Mesodermal cell (in vitro differentiated cells): ENCODE measurements around the gene ADAMTS6.

Experiments used
- H3K27ac ChIP-seq: 2 replicates; pipeline ENCODE4 v1.7.0; 2013; ENCODE audit warnings: mild to moderate bottlenecking, low read depth, low read length, moderate library complexity; ENCODE audit not compliant: severe bottlenecking
- H3K36me3 ChIP-seq: 2 replicates; pipeline ENCODE4 v1.7.1; 2013; ENCODE audit warnings: mild to moderate bottlenecking, low read length, moderate library complexity; ENCODE audit not compliant: control insufficient read depth, insufficient read depth
- H3K4me1 ChIP-seq: one replicate; pipeline ENCODE4 v1.7.1; 2013; ENCODE audit warnings: mild to moderate bottlenecking, low read length; ENCODE audit not compliant: insufficient read depth, control insufficient read depth, poor library complexity, severe bottlenecking
- H3K4me3 ChIP-seq: 2 replicates; pipeline ENCODE4 v1.7.0; 2013; ENCODE audit warnings: low read length, control low read depth, mild to moderate bottlenecking; ENCODE audit not compliant: insufficient read depth, poor library complexity, severe bottlenecking; ENCODE audit errors: extremely low read depth
- H3K9me3 ChIP-seq: 2 replicates; pipeline ENCODE4 v1.7.1; 2013; ENCODE audit warnings: mild to moderate bottlenecking, low read length, moderate library complexity; ENCODE audit not compliant: control insufficient read depth
- WGBS, 2 experiments: methylation state at CpG; one replicate each; pipeline ENCODE4 v1.1.5; 2013; ENCODE audit warnings: missing lambda C conversion rate in 2 of 2; ENCODE audit not compliant: insufficient coverage in 2 of 2; 5-methylcytosine and 5-hydroxymethylcytosine counted together

The ADAMTS6 gene

DNA sequence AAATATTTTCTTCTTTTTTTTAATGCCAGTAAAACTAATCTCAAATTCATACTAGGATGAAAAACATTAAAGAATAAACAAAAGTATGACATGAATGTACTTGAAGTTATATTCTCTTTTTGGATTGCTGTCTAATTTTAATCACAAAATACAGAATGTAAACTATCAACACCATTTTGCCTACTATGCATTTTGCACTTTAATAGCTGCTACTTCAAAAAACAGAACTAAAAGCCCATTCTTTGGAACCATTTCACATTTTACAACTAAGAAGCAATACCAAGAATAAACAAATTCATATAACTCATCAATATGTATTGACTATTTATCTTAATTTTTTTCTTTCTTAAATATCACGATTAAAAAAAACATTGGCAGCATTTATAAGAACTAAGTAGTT is 58.1 kb downstream of the ADAMTS6 start:
- Histone ChIP-seq H3K36me3 (peaks cover 8% of the 10 kb centered on the region), H3K4me3 (no peak overlapping the region), H3K27ac (no peak overlapping the region), H3K9me3 (peaks cover 5% of the 10 kb centered on the region), H3K4me1 (no peaks in the 10 kb centered on the region)
- no CpG with 5 or more reads among the region's 1 CpG for WGBS, 2 experiments

DNA sequence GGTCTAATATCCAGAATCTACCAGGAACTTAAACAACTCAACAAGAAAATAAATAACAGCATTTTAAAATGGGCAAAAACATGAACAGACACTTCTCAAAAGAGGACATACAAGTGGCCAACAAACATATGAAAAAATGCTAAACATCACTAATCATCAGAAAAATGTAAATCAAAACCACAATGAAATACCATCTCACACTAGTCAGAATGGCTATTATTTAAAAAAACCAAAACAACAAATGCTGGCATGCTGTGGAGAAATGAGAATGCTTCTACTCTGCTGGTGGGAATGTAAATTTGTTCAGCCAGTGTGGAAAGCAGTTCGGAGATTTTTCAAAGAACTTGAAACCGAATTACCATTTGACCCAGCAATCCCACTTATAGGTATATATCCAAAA is 63.1 kb downstream of the ADAMTS6 start:
- 67% methylated on average over 1 of the region's 2 CpGs; no CpG with 5 or more reads in 1 of the 2 experiments for WGBS, 2 experiments
- peaks cover 3% of the 10 kb centered on the region for H3K4me1 ChIP-seq
- H3K36me3 ChIP-seq: peaks cover 8% of the 10 kb centered on the region
- no peak overlapping the region for H3K27ac ChIP-seq
- no peak overlapping the region for H3K4me3 ChIP-seq
- H3K9me3 ChIP-seq: peaks cover 9% of the 10 kb centered on the region

DNA sequence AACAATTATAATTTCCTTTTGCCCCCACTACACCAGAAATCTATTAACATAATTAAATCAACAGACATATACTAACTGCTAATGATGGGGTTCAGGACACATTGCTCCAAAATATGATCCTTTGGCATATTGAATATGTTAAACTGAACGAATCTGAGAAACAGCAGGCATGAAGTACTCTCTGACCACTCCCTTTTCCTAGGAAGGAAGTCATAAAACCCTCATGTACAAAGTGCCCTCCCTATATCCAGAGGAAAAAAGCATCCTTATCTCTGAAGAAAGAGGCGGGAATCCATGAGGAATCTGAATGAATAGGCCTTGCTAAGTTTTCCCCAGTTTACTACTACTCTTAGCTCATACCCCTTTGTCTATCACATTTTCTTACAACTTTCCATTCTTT is 67.9 kb downstream of the ADAMTS6 start:
- no peak overlapping the region for H3K27ac ChIP-seq
- H3K36me3 ChIP-seq: no peaks in the 10 kb centered on the region
- no CpG with 5 or more reads among the region's 2 CpGs for WGBS, 2 experiments
- peaks cover 4% of the 10 kb centered on the region for H3K9me3 ChIP-seq
- H3K4me1 ChIP-seq: peaks cover 3% of the 10 kb centered on the region
- H3K4me3 ChIP-seq: no peak overlapping the region

DNA sequence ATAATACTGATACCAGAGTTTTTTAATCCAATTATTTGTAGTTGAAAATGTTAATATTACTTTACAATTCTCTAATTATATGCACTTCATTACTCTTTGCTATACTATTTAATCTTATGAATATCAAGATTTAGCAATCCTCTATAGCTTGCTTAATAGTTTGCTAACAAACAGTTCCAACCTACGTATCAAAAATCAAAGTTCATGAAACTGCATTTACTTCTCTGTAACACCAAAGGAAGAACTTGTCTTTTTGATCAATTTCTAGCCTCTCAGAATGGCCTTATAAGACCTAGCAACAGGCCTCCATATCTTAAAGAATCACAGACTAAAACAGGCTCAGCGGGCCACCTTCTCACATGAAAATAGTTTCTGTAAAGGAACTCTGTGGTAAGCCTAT is 68.9 kb downstream of the ADAMTS6 start:
- peaks cover 4% of the 10 kb centered on the region for H3K9me3 ChIP-seq
- H3K36me3 ChIP-seq: no peaks in the 10 kb centered on the region
- H3K27ac ChIP-seq: no peak overlapping the region
- H3K4me1 ChIP-seq: peaks cover 3% of the 10 kb centered on the region
- H3K4me3 ChIP-seq: no peak overlapping the region
- 100% methylated on average over 1 of the region's 2 CpGs; no CpG with 5 or more reads in 1 of the 2 experiments for WGBS, 2 experiments

DNA sequence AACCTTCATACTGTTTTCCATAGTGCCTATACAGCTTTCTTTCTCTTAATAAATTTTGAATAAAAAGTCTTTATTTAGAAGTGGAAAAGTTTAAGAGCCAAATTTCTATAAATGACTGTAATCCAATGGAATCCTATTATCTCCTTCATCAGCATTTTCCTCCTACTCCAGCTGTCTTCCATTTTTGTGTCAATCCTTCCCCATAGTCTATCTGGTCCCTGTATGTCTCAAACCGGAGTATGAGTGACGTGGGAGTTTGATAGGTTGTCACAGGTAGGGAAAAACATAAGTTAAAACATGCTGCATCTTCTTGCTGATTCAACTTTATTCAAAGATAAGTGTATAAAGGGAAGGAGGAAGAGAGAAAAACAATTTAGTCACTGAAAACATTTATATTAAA is 70.4 kb downstream of the ADAMTS6 start:
- H3K36me3 ChIP-seq: no peaks in the 10 kb centered on the region
- H3K4me1 ChIP-seq: peaks cover 3% of the 10 kb centered on the region
- no peaks in the 10 kb centered on the region for H3K9me3 ChIP-seq
- no CpG with 5 or more reads among the region's 2 CpGs for WGBS, 2 experiments
- no peak overlapping the region for H3K27ac ChIP-seq
- H3K4me3 ChIP-seq: no peak overlapping the region

DNA sequence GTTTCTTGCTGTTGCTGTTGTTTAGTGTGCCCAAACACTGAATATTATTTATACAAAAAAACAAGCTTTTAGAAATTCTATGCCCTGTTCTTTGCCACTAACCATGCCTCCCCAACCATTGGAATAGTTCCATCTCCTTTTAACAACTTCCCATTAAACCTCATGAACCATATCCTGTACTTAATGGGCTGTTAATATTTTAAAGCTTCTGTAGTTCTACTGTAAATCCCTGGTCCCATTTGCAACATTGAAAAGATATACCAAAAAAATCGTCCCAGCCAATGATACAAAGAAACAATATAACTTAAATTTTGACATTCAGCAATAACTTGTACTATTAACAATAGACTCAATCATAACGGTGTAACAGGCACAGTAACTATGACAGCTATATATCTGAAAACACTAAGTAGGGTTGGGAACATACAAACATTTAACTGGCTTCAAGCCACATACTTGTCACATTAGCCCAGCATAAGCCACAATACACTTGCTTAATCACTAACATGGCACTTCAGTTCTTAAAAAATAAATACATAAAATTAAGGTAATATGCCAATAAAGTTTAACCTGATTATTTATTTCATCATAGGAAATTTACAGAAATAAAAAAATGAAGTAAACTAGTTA is 86.1 kb downstream of the ADAMTS6 start:
- Histone ChIP-seq H3K27ac (no peak overlapping the region), H3K36me3 (no peaks in the 10 kb centered on the region), H3K9me3 (no peaks in the 10 kb centered on the region), H3K4me3 (no peak overlapping the region), H3K4me1 (no peaks in the 10 kb centered on the region)
- WGBS, 2 experiments: 80% methylated on average over 2 of the region's 2 CpGs; no CpG with 5 or more reads in 1 of the 2 experiments

DNA sequence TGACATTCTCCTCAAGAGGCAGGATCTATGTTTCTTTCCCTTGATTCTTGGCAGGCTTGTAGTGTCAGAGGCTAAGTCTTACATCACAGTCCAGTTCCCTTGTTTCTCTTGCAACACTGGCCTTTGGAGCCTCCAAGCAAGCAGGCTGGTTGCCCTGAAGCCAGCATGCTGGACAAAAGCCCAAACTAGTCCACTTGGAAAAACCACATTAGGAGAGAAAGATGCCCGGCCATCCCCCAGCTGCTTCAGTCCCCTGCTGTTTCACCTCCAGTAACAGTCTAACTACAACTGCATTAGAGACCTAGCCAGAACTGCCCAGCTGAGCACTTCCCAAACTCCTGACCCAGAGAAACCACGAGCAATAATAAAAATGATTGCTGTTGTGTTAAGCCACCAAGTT is 87.6 kb downstream of the ADAMTS6 start:
- H3K27ac ChIP-seq: no peak overlapping the region
- no peaks in the 10 kb centered on the region for H3K4me1 ChIP-seq
- no peaks in the 10 kb centered on the region for H3K36me3 ChIP-seq
- no peaks in the 10 kb centered on the region for H3K9me3 ChIP-seq
- 100% methylated on average over 1 of the region's 2 CpGs for WGBS, 2 experiments
- no peak overlapping the region for H3K4me3 ChIP-seq

DNA sequence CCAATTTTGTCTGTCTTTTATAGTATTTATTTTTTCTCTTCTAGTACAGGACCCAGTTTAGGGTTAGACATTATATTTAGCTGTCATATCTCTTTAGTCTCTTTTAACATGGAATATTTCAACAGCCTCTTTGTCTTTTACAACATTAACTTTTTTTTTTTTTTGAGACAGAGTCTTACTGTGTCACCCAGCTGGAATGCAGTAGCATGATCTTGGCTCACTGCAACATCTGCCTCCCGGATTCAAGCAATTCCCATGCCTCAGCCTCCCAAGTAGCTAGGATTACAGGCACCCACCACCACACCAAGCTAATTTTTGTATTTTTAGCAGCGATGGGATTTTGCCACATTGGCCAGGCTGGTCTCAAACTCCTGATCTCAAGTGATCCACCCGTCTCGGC is 90.1 kb downstream of the ADAMTS6 start:
- Histone ChIP-seq H3K36me3 (no peaks in the 10 kb centered on the region), H3K4me1 (no peaks in the 10 kb centered on the region), H3K4me3 (no peak overlapping the region), H3K27ac (no peak overlapping the region), H3K9me3 (no peaks in the 10 kb centered on the region)
- 88 to 100% methylated on average over 4 of the region's 4 CpGs for WGBS, 2 experiments

DNA sequence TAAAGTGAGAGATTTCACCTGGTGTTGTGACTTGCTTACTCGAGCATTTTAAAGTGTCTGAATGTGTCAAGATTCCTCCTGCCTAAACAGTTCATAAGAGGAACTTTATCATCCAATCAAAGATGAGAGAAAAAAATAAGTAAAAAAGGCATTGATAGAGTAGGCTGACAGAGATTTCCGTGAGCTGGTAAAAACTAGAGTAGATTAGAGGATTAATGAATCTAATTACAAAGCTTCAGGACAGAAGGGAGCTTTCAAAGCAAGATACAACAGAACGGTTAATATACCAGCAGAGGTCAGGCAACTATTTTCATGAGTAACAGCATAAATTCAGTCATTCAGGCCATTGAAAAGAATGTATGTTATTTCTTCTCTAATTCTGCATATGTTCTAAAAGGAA is 91.5 kb downstream of the ADAMTS6 start:
- WGBS, 2 experiments: 57 to 100% methylated on average over 1 to 2 of the region's 3 CpGs
- no peak overlapping the region for H3K27ac ChIP-seq

DNA sequence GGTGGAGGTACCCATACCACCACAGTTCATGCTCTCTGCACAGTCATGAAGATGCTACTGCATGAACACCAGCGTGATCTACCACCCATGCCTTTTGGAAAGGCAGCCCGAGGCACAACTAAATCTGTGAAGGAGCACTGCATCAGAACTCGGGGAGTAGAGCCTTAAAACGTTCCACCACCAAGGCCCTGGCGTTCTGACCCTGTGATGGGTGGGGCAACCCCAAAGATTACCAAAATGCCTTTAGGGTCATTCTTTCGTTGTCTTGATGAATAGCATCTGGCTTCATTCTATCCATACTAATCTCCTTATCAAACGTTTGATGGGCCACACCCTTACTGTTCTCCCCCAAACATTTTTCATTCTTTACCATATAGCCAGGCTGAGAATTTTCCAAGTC is 97.9 kb downstream of the ADAMTS6 start:
- Histone ChIP-seq H3K9me3 (no peaks in the 10 kb centered on the region), H3K27ac (no peak overlapping the region), H3K36me3 (no peaks in the 10 kb centered on the region), H3K4me1 (no peaks in the 10 kb centered on the region), H3K4me3 (no peak overlapping the region)
- WGBS, 2 experiments: 94 to 98% methylated on average over 7 of the region's 7 CpGs

More for the DNA sequence above, 91.5 kb downstream of the ADAMTS6 start:
- Histone ChIP-seq H3K4me1 (no peaks in the 10 kb centered on the region), H3K9me3 (no peaks in the 10 kb centered on the region), H3K4me3 (no peak overlapping the region), H3K36me3 (no peaks in the 10 kb centered on the region)

DNA sequence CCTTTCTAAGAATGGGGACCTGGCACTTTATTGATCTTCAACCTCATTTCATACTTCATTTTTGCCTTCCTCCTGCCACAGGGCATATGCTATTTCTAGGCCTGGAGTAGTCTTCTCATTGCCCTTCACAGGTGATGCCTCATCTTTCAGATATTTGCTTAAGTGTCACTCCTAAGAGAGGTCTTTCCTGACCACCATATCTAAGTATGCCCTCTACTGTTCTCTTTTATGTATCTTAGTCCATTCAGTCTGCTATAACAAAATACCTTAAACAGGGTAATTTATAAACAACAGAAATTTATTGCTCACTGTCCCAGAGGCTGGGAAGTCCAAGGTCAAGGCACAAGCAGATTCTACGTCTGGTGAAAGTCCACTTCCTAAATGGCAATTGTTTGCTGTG is 99.1 kb downstream of the ADAMTS6 start:
- no peaks in the 10 kb centered on the region for H3K36me3 ChIP-seq
- no peak overlapping the region for H3K4me3 ChIP-seq
- no peak overlapping the region for H3K27ac ChIP-seq
- no peaks in the 10 kb centered on the region for H3K4me1 ChIP-seq
- WGBS, 2 experiments: 100% methylated on average over 1 of the region's 1 CpG; no CpG with 5 or more reads in 1 of the 2 experiments
- no peaks in the 10 kb centered on the region for H3K9me3 ChIP-seq
